ENCODE measurements around the gene RNF175.
"Not testable (repeated sequence)": the region's sequence is repeated elsewhere in the genome, so short reads cannot be mapped to it uniquely, and the experiment has no call there.

The RNF175 gene

GRCh38 chr4:153668647-153669046 lies 91.2 kb downstream of the RNF175 start:
- Mint-ChIP-seq H3K4me3 (no peak overlapping the region), H3K4me1 (no peaks in the 10 kb centered on the region), H3K36me3 (ENCODE audit: low read depth) (no peaks in the 10 kb centered on the region), H3K9me3 (peaks cover 20% of the 10 kb centered on the region), H3K27me3 (ENCODE audit: low read depth) (peaks cover 22% of the 10 kb centered on the region), H3K27ac (no peak overlapping the region)
- TF ChIP-seq, protein P1, sequence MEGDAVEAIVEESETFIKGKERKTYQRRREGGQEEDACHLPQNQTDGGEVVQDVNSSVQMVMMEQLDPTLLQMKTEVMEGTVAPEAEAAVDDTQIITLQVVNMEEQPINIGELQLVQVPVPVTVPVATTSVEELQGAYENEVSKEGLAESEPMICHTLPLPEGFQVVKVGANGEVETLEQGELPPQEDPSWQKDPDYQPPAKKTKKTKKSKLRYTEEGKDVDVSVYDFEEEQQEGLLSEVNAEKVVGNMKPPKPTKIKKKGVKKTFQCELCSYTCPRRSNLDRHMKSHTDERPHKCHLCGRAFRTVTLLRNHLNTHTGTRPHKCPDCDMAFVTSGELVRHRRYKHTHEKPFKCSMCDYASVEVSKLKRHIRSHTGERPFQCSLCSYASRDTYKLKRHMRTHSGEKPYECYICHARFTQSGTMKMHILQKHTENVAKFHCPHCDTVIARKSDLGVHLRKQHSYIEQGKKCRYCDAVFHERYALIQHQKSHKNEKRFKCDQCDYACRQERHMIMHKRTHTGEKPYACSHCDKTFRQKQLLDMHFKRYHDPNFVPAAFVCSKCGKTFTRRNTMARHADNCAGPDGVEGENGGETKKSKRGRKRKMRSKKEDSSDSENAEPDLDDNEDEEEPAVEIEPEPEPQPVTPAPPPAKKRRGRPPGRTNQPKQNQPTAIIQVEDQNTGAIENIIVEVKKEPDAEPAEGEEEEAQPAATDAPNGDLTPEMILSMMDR (IDR thresholded peaks at IDR 0.05; ENCODE audit: unreplicated experiment in 3 of 3) = no peak

DNA sequence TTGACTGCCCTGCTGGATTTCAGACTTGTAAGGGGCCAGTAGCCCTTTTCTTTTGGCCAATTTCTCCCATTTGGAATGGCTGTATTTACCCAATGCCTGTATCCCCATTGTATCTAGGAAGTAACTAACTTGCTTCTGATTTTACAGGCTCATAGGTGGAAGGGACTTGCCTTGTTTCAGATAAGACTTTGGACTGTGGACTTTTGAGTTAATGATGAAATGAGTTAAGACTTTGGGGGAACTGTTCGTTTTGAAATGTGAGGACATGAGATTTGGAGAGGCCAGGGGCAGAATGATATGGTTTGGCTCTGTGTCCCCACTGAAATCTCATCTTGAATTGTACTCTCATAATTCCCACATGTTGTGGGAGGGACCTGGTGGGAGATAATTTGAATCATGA lies 93.3 kb downstream of the RNF175 start:
- H3K27ac Mint-ChIP-seq; H3K36me3 Mint-ChIP-seq (ENCODE audit: low read depth); H3K4me1 Mint-ChIP-seq; H3K4me3 Mint-ChIP-seq: not testable (repeated sequence)
- Mint-ChIP-seq H3K27me3 (ENCODE audit: low read depth) (peaks cover 21% of the 10 kb centered on the region), H3K9me3 (peaks cover 23% of the 10 kb centered on the region)

DNA sequence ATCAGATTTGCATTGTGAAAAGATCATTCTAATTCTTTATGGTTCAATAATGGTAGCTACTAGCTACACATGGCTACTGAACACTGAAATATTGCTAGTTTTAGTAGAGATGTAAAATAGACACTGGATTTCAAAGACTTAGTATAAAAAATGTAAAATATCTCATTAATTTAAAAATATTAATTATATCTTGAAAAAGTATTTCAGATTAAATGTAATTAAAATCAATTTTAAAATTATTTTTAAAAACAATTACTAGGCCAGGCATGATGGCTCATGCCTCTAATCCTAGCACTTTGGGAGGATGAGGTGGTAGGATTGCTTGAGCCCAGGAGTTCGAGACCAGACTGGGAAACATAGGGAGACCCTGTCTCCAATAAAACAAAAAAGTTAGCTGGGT lies 96.2 kb downstream of the RNF175 start:
- peaks cover 11% of the 10 kb centered on the region for H3K27me3 Mint-ChIP-seq (ENCODE audit: low read depth)
- H3K4me1 Mint-ChIP-seq = no peaks in the 10 kb centered on the region
- TF ChIP-seq, protein P1 (IDR thresholded peaks at IDR 0.05; ENCODE audit: unreplicated experiment in 3 of 3) = no peak
- H3K36me3 Mint-ChIP-seq (ENCODE audit: low read depth) = peaks cover 4% of the 10 kb centered on the region
- no peak overlapping the region for H3K27ac Mint-ChIP-seq
- H3K4me3 Mint-ChIP-seq = no peak overlapping the region
- H3K9me3 Mint-ChIP-seq = peaks cover 19% of the 10 kb centered on the region

- peaks cover 4% of the 10 kb centered on the region for H3K36me3 Mint-ChIP-seq (ENCODE audit: low read depth)
- no peak overlapping the region for H3K27ac Mint-ChIP-seq
- H3K4me3 Mint-ChIP-seq = no peak overlapping the region
- no peaks in the 10 kb centered on the region for H3K4me1 Mint-ChIP-seq
- H3K27me3 Mint-ChIP-seq (ENCODE audit: low read depth) = peaks cover 3% of the 10 kb centered on the region
- TF ChIP-seq, protein P1 (IDR thresholded peaks at IDR 0.05; ENCODE audit: unreplicated experiment in 3 of 3) = no peak
- H3K9me3 Mint-ChIP-seq = peaks cover 19% of the 10 kb centered on the region
Measured at GRCh38 chr4:153661908-153662307, 97.9 kb downstream of the RNF175 start.

DNA sequence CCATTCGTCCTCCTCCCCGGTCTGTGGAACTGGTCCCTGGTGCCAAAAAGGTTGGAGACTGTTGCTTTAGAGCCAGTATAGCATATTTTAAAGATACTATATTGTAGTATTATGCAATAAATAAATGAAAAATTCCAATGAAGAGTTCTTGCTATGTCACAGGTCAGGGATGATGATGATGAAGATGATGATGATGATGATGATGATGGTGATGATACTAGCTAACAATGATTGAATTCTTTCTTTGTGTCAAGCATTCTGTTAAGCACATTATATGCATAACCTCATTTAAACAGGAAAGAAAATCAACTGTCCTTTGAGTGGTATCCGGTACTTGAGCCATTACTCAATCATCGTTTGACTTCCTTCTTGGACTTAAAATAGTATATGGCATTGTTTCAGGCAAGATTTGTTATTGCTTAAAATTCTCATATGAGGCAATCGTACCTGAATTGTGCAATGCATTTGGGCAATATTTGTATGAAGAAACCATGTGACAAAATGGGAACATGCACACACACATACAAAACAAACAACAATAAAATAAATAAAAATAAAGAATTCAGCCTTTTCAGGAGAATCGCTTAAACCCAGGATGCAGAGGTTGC lies 98.5 kb downstream of the RNF175 start:
- Mint-ChIP-seq H3K27me3 (ENCODE audit: low read depth) (peaks cover 3% of the 10 kb centered on the region), H3K4me3 (no peak overlapping the region), H3K27ac (no peak overlapping the region), H3K9me3 (peaks cover 19% of the 10 kb centered on the region), H3K36me3 (ENCODE audit: low read depth) (peaks cover 4% of the 10 kb centered on the region), H3K4me1 (no peaks in the 10 kb centered on the region)
- TF ChIP-seq, protein P1 (IDR thresholded peaks at IDR 0.05; ENCODE audit: unreplicated experiment in 3 of 3) = no peak
